HG03095 (cell line): ENCODE results near the gene NABP2.
A peak's percentile ranks its signal among the peaks of the same experiment; 100 is the strongest.
"Not testable (repeated sequence)": the region's sequence is repeated elsewhere in the genome, so short reads cannot be mapped to it uniquely, and the experiment has no call there.

Experiments used
- ATAC-seq: cut with Tn5 transposase; IDR thresholded peaks from one replicate; pipeline ENCODE4 v1.9.1; 2021; ENCODE audit warnings: moderate library complexity; ENCODE audit not compliant: unreplicated experiment

Gene NABP2

DNA sequence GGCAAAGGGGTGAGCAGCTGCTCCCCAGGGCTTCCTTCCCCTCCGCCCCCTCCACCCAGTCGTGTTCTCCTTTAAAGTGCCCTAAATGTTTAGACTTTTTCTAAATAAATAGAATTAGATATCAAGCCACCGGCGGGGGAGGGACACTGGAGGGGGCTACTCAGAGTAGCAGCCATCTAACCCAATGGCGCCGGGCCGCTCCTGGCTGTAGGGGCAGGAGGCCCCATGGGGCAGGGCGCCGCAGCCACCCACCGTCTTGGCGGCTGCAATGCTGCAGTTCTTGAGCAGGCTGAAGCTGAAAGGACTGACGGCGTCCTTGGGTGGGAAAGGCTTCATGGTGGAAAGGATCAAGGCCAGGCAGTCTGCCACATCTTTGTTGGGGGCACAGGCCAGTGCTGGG lies 18.8 kb downstream of the NABP2 start:
- ATAC-seq = no peak

- ATAC-seq = no peak
Measured at GRCh38 chr12:56243731-56244181, 19.6 kb downstream of the NABP2 start.

DNA sequence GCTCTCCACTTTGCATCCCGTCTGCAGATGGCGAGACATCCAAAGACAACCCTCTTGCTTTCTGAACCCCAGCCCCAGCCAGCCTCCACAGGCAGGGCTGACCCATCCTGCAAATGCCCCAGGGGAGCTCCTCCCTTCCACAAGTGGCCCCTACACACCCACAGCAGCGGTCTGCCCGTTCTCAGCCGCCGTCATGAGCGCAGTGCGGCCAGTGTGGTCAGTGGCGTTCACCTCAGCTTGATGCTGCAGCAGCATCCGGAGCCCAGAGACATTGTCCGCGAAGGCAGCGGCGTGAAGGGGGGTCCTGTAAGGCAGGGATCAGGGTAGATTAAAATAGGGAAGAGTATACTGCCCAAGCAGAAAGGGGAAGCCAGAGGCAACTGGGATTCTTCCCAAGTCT lies 20.4 kb downstream of the NABP2 start:
- no peak for ATAC-seq

DNA sequence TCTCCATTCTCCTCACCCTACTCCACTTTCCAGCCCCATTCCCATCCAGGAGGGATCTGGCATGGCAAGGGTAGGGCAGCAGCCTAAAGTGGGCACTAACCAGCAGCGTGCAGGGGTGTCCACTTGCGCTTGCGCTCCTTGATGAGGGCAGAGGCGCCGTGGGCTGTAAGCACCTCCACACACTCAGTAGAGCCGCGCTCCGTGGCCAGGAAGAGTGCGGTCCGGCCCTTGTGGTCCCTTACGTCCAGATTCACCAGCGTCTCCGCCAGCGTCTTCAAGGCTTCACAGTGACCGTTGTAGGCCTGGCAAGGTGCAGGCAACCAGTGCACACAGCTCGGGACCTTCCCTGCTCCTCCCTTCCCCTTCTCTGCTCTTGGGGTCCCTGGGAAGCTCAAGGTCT lies 23.8 kb downstream of the NABP2 start:
- no peak for ATAC-seq

GRCh38 chr12:56248711-56249110 lies 24.6 kb downstream of the NABP2 start:
- ATAC-seq = no peak

GRCh38 chr12:56252649-56253048 lies 28.5 kb downstream of the NABP2 start:
- no peak for ATAC-seq

GRCh38 chr12:56253091-56253490 lies 28.9 kb downstream of the NABP2 start:
- no peak for ATAC-seq

DNA sequence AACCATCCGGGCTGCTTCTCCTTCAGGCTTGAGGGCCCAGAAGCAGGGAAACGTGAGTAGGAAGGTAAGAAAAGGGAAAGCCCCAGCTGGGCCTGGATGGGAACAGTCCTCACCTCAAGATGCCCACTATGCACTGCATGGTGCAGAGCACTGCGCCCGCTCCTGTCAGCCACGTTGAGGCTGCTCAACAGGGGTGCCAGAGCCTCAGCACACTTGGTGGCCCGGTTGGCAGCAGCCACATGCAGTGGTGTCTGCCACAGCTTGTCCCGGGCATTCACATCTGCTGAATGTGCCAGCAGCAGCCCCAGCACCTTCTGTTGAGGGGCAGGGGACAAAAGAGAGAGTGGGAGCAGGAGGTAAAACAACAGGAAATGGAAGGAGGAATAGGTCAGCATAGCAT lies 31.5 kb downstream of the NABP2 start:
- ATAC-seq = no peak

- no peak for ATAC-seq
Measured at GRCh38 chr12:56256326-56256960, 32.3 kb downstream of the NABP2 start.

- no peak for ATAC-seq
Measured at GRCh38 chr12:56257071-56257470, 32.9 kb downstream of the NABP2 start.

- no peak for ATAC-seq
Measured at GRCh38 chr12:56257491-56258067, 33.4 kb downstream of the NABP2 start.

- ATAC-seq = peak; percentile 91
Measured at GRCh38 chr12:56258068-56258819, 34.1 kb downstream of the NABP2 start, which contains the start of gene ANKRD52. TSS of gene ANKRD52 (minus strand) at chr12:56258384. CDS start at chr12:56258269, 115 bp downstream.

DNA sequence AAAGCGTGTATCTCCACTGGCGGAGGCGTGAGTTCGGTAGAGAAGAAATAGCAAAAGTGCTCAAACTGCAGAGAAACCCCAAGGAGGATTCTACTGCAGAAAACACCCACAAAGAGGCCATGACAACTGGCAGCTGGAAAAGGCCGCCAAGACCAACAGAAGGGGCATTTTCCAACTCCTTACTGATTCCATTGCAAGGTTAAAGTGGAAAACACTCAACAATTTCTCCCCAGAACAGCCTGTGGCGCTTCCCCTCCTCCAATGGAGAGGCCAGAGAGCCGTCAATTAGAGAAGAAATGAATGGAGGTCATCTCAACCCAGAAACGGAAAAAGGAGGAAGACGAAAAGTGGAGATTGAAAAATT lies 34.7 kb downstream of the NABP2 start:
- no peak for ATAC-seq

GRCh38 chr12:56260380-56260779 lies 36.2 kb downstream of the NABP2 start:
- ATAC-seq = no peak

DNA sequence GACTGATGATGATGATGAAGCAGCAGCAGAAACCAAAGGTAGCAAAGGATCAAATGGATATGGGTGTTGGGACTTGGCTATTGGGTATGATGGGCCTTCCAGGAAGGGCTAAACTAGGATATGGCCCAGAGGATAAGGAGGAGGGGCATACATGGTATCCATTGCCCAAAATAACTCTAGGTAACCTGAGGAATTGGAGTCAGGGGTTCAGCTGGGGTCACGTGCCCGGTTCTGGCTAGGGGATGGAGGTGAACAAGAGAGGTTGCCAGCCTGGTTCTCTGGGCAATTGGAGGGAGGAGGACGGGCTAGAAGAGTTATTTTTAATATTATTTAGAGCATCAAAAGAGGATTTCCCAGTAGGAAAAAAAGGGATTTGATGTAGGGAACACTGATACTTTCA lies 36.8 kb downstream of the NABP2 start:
- ATAC-seq = no peak

DNA sequence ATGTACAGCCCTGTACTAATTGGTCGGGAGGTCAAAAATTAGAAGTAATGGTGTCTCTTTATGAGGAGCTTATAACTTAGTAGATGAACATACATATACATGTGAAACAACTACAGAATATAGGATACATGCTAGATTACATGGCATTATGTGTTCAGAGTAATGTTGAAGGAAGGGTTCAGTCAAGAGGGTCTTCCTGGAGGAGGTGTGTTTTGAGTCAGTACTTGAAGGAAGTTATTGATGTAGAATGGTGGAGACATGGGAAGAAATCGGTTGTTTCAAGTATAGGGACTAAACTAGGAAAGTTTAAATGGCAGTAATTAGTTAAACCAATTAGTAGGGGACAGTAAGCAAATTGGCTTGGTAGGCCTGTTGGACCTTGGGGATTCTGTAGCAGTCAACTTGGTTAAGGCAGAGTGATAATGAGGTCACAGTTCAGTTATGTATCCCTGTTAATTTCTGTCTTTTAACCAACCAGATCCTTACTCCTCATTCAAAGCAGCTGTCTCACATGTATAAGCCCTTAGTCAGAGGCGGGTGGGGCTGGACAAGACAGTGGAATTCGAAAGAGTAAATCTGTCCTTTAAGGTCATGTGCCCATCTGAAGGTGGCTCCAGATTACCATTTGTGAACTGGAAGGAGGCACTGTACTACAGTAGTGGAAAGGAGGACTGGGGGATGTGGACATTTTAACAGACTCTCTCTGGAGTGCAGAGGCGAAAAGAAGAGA lies 37.5 kb downstream of the NABP2 start:
- ATAC-seq = no peak

DNA sequence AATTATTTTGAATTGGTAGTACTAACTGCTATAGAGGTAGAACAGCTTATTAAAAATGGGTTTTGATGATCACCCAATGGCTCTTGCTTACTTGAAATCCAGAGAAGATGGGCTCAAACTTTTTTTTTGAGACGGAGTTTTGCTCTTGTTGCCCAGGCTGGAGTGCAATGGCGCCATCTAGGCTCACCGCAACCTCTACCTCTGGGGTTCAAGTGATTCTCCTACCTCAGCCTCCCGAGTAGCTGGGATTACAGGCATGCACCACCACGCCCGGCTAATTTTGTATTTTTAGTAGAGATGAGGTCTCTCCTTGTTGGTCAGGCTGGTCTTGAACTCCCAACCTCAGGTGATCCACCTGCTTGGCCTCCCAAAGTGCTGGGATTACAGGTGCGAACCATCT lies 38.8 kb downstream of the NABP2 start:
- not testable (repeated sequence) for ATAC-seq

GRCh38 chr12:56266068-56266692 lies 42.0 kb downstream of the NABP2 start:
- not testable (repeated sequence) for ATAC-seq

DNA sequence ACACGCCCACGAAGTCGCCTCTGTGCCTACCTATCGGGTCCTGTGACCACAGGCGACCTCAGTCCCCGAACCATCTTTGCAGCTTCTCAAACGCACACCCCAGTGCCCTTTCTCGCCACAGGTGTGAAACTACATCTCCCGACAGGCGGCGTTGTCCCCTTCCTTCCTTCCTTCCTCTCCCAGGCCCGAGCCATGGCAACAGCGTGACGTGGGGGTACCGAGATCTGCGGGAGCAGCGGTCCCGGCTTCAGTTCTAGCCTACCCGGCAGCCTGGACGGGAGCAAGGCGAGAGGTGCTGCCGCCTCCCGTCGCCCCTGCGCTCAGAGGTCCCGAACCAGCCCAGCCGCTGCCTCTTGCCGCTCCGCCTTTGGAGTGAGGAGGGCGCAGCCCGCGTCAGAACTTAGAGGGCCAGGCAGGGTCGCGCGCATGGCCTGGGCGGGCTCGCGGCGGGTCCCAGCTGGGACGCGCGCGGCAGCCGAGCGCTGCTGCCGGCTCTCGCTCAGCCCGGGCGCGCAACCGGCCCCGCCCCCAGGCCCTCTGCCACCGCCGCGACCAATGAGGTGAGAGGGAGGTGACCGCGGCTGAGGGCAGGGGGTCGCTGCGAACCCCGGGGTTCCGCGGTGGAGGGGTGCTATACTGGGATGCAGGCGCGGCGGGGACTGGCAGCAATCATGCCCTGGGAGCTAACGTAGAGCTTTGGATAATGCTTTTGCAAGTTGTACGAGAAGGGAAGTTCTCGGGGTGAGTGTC lies 42.7 kb downstream of the NABP2 start, which contains the start of gene COQ10A:
Gene COQ10A, plus strand, starts transcription at position 250 of the 750 bp plus-strand sequence. Its CDS starts 177 bp downstream, at position 427.
- peak; percentile 84 for ATAC-seq

- ATAC-seq = peak; percentile 18
Measured at GRCh38 chr12:56267443-56268071, 43.4 kb downstream of the NABP2 start.
